ENCODE data around the gene CREBRF.
"Not testable (repeated sequence)": the region's sequence is repeated elsewhere in the genome, so short reads cannot be mapped to it uniquely, and the experiment has no call there.

Gene CREBRF

DNA sequence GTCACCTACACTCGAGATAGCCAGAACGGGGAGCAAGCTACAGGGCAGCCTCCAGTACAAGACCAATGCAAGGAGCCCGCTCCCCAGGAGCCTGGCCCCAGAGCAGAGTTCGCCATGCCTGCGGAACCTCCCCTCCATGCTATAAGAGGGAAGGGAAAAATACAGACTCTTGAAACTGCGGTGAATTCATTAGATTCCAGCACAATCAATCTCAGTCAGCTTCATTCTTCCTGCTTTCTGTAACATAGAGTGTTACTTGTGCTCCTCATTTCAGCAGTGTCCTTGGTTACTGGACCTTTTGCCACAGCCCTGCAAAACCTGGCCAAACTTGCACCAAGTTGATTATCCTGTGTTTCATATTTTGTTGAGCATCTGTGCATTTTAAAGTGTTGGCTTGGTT lies 22.2 kb upstream of the CREBRF start:
- in situ Hi-C loops (cut with MboI; ENCODE audit: low sequenced_read_pairs), result no loop called here

GRCh38 chr5:173035904-173036707 lies 20.0 kb upstream of the CREBRF start:
- in situ Hi-C loops (cut with MboI; ENCODE audit: low sequenced_read_pairs), result no loop called here

DNA sequence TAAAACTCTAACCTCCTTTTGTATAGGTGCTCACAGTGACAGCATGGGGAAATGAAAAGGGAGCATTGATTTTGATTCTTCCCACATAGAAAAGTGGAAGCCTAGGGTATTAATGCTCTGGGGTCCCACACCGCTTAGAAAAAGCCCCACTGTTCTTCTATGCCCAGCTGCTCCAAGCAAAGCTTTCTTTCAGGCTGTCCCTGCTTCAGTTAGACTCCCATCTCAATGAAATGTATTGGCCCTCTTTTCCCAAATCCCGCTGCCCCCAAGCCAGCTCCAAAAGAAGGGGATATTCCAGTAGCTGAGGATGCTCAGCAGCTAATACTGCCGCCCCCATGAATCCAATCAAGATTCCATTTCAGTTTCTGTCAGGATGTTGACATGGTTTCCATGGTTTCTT lies 17.0 kb upstream of the CREBRF start:
- in situ Hi-C loops (cut with MboI; ENCODE audit: low sequenced_read_pairs), result no loop called here

DNA sequence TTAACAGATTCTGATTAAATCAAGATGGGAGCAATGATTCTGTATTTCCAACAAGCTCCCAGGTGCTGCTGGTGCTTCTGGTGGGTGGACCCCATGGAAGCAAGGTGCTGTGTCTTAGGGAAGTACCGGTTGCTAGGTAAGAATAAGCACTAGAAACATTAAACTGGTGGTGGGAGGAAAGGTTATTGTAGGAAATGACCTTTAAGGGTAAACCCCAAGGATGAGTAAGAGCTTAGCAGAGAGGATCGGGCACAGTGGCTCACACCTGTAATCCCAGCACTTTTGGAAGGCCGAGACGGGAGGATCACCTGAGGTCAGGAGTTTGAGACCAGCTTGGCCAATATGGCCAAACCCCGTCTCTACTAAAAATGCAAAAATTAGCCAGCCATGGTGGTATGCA lies 16.2 kb upstream of the CREBRF start:
- in situ Hi-C loops (cut with MboI; ENCODE audit: low sequenced_read_pairs), result no loop called here

GRCh38 chr5:173041881-173042762 lies 14.0 kb upstream of the CREBRF start:
- in situ Hi-C loops (cut with MboI; ENCODE audit: low sequenced_read_pairs), result no loop called here

GRCh38 chr5:173042763-173043107 lies 13.4 kb upstream of the CREBRF start:
- in situ Hi-C loops (cut with MboI; ENCODE audit: low sequenced_read_pairs), result no loop called here

- in situ Hi-C loops (cut with MboI; ENCODE audit: low sequenced_read_pairs), result no loop called here
These were observed 10.7 kb upstream of the CREBRF start for GRCh38 chr5:173045474-173045873.

DNA sequence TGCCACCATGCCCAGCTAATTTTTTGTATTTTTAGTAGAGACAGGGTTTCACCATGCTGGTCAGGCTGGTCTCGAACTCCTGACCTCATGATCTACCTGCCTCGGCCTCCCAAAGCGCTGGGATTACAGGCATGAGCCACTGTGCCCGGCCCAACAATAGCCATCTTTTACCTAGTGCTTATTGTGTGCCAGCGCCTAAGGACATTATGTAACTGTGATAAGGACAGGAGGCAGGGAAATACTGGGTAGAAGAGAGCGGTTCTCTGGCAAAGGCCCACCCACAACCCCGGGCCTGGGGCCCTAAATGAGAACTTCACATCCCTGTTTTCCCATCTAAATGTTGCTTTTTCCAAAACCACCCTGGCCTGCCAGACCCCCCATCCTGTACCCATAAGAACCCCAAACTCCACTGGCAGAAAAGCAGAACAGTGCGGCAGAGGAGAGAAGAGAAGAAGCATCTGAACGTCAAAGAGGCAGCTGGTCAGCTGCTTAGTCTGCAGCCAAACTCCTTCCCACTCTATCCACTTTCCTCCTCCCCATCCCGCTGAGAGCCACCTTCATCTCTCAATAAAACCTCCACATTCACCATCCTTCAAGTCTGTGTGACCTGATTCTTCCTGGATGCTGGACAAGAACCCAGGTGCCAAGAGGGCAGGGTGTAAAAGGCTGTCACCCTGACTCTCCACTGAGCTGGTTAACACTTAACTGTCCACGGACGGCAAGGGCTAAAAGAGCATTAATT lies 8.9 kb upstream of the CREBRF start:
- in situ Hi-C loops (cut with MboI; ENCODE audit: low sequenced_read_pairs), result not testable (repeated sequence)

GRCh38 chr5:173047838-173048105 lies 8.4 kb upstream of the CREBRF start:
- in situ Hi-C loops (cut with MboI; ENCODE audit: low sequenced_read_pairs), result no loop called here

GRCh38 chr5:173050791-173051190 lies 5.4 kb upstream of the CREBRF start:
- in situ Hi-C loops (cut with MboI; ENCODE audit: low sequenced_read_pairs), result no loop called here

GRCh38 chr5:173051746-173052145 lies 4.4 kb upstream of the CREBRF start:
- in situ Hi-C loops (cut with MboI; ENCODE audit: low sequenced_read_pairs), result no loop called here

DNA sequence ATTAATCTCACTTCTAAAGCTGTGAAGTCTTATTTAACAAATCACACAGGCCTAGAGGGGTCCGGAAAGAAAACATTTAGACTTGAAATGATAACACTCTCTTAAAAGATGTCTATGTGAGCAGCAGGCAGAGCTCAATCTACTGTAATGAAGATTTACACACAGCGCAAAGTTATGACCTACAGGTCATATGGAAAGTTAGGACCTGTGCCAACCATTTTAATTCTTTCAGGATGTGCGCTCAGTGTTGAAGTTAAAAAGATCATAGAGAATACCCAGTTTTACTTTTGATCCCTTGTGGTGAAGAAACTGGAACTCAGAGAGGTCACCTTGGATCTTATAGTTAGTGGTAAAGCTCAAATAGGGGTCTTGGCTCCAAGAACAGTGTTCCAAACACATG lies 3.1 kb upstream of the CREBRF start:
- in situ Hi-C loops (cut with MboI; ENCODE audit: low sequenced_read_pairs), result no loop called here

DNA sequence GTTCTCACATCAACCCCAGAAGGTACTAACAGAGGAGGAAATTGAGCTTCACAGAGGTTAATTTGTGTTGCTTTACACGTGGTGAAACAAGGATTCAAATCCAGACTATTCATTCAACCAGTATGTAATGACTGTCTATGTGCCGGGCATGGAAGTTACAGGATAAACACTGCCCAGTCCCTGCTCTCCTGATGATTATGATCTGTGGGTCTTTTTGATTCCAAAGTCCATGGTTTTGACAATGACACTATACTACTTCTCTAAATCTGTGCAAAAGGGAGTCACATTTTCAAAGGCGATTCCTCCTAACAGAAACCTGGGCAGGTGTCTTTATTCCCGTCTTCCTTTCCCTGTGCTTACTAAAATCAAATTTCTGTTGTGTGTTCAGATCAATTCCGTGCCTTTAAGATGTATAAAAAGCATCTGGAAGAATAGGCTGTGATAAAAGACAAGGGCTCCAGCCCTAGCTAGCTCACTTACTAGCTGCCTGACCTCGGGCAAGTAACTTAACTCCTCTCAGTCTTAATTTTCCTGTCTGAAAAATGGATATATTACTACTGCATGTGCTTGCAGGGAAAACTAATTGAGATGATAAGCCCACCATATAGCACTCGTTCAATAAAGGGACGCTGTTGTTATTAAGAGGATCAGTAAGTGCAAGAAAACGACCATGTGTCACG lies 970 bp upstream of the CREBRF start:
- in situ Hi-C loops (cut with MboI; ENCODE audit: low sequenced_read_pairs), result no loop called here

- in situ Hi-C loops (cut with MboI; ENCODE audit: low sequenced_read_pairs), result no loop called here
These were observed 500 bp upstream of the CREBRF start for GRCh38 chr5:173055722-173055982.

DNA sequence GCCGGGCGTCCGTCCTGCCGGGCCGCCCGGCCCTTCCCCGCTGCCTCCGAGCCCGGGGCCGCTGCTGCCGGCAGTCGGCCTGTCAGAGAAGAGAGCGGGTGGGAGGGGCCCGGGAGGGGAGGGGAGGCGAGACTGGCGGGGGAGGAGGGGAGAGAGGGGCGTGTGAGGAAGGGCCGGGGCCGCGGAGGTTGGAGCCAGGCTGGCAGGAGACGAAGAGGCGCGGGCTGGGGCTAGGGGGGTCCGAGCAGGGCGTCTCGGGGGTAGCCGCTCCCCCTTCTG lies 570 bp downstream of the CREBRF start:
- in situ Hi-C loops (cut with MboI; ENCODE audit: low sequenced_read_pairs), result no loop called here

GRCh38 chr5:173057062-173057924 lies 1.1 kb downstream of the CREBRF start:
- in situ Hi-C loops (cut with MboI; ENCODE audit: low sequenced_read_pairs), result no loop called here

DNA sequence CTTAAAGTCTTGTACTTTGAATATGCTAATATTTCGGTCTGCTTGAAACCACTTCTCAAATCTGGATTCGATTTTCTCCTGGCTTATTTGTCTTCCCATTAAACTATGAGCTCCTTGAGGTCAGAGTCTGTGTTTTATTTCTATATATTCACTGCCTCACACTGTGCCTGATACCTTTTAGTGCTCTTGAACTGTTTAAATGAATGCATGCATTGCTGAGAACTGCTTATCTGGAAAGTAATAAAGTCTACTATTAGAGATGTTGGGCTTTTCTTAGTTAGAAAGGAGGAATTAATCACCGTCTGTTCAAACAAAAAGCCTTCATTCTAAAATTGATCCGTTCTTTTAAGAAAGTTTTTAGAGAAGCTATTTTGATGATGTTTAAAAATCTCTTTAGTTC lies 6.0 kb downstream of the CREBRF start:
- in situ Hi-C loops (cut with MboI; ENCODE audit: low sequenced_read_pairs), result no loop called here

GRCh38 chr5:173065155-173065554 lies 9.0 kb downstream of the CREBRF start:
- in situ Hi-C loops (cut with MboI; ENCODE audit: low sequenced_read_pairs), result no loop called here

GRCh38 chr5:173069671-173070070 lies 13.5 kb downstream of the CREBRF start:
- in situ Hi-C loops (cut with MboI; ENCODE audit: low sequenced_read_pairs), result no loop called here

GRCh38 chr5:173075137-173075843 lies 19.1 kb downstream of the CREBRF start:
- in situ Hi-C loops (cut with MboI; ENCODE audit: low sequenced_read_pairs), result no loop called here
